HepG2 (cell line): Measurements from ENCODE around the gene HDAC4. TPM values are rescaled to one million over a fixed set of nuclear protein-coding genes. Genes with fewer than 3 reads are reported as not detected.

Experiments
- ATAC-seq: fragments of 200-7000 bp; cut with Tn5 transposase; 3 replicates; pipeline ENCODE4 v1.9.1; 2020; ENCODE audit warnings: mild to moderate bottlenecking, moderate library complexity
- BruUV-seq: library from RNA; stranded (reverse); fragments of 400-500 nt; replicated peaks from 2 replicates; lab custom pipeline; 2021; lab: Mats Ljungman, UMichigan
- CTCF ChIA-PET: fragments of 300-600 bp; formaldehyde crosslinking; extraction: SDS; loops from one replicate; lab custom pipeline; 2021; ENCODE audit warnings: low total read pairs, inconsistent platforms, low intra/inter-chr PET ratio; lab: Yijun Ruan, JAX
- POLR2A ChIA-PET: fragments of 350-600 bp; sonication (Branson Sonifier 250); formaldehyde crosslinking; loops from one replicate; lab custom pipeline; 2020; ENCODE audit warnings: antibody characterized with exemption, inconsistent platforms; lab: Yijun Ruan, JAX
- DNase-seq: peaks from one replicate; pipeline ENCODE4 v3.0.0-alpha.2; 2015; ENCODE audit warnings: low spot score
- FAIRE-seq: peaks from 3 replicates; lab custom pipeline; 2011; peaks lifted over from hg19 to GRCh38; lab: Jason Lieb, UNC
- H2AFZ ChIP-seq: one replicate; pipeline ENCODE4 v1.6.1; 2011; ENCODE audit warnings: low read length, inconsistent platforms
- H3K27ac ChIP-seq: fragments of 300-600 bp; 3 replicates; pipeline ENCODE4 v1.8.0; 2011; ENCODE audit warnings: mixed run types, mild to moderate bottlenecking, mixed read lengths, low read length, inconsistent platforms; ENCODE audit not compliant: insufficient read depth; ENCODE audit errors: extremely low read length
- H3K27me3 ChIP-seq, 2 experiments: fragments of 200-600 bp in 1 of 2; 2 replicates in 1 of 2; 3 replicates in 1 of 2; pipeline versions ENCODE4 v1.6.0 to v1.8.0; 2011; ENCODE audit warnings: low read length in 2 of 2, mild to moderate bottlenecking in 2 of 2, moderate library complexity in 2 of 2, inconsistent platforms in 1 of 2; ENCODE audit not compliant: insufficient read depth in 2 of 2, control insufficient read depth in 1 of 2
- H3K36me3 ChIP-seq, 2 experiments: fragments of 200-600 bp in 1 of 2; replicated peaks in 1 of 2; 2 replicates in 1 of 2; 3 replicates in 1 of 2; pipeline versions ENCODE4 v1.5.1 to v1.8.0; 2011; ENCODE audit warnings: low read length in 2 of 2, inconsistent platforms in 1 of 2; ENCODE audit not compliant: insufficient read depth in 2 of 2, control insufficient read depth in 1 of 2
- H3K4me1 ChIP-seq: 2 replicates; pipeline ENCODE4 v1.5.1; 2012; ENCODE audit warnings: low read length, inconsistent platforms; ENCODE audit not compliant: insufficient read depth
- H3K4me2 ChIP-seq: 2 replicates; pipeline ENCODE4 v1.6.0; 2011; ENCODE audit warnings: low read depth, low read length, inconsistent platforms
- H3K4me3 ChIP-seq, 3 experiments: fragments of 200-600 bp in 1 of 3; sonication (generic), shearing (Covaris generic) in 1 of 3; replicated peaks in 1 of 3; 2 replicates each; pipeline ENCODE4 v1.5.1; 2011 to 2016; ENCODE audit warnings: low read length in 3 of 3, inconsistent platforms in 2 of 3, low read depth in 2 of 3, mild to moderate bottlenecking in 2 of 3, control low read depth in 1 of 3, mixed read lengths in 1 of 3; ENCODE audit not compliant: insufficient read depth in 1 of 3
- H3K79me2 ChIP-seq: one replicate; pipeline ENCODE4 v1.6.1; 2011; ENCODE audit warnings: low read length, inconsistent platforms; ENCODE audit not compliant: insufficient read depth
- H3K9ac ChIP-seq: 2 replicates; pipeline ENCODE4 v1.6.0; 2011; ENCODE audit warnings: mild to moderate bottlenecking, low read depth, low read length, inconsistent platforms; ENCODE audit not compliant: insufficient read depth
- H3K9me3 ChIP-seq: 2 replicates; pipeline ENCODE4 v1.5.1; 2012; ENCODE audit warnings: mild to moderate bottlenecking, low read length
- H4K20me1 ChIP-seq: 2 replicates; pipeline ENCODE4 v1.6.0; 2011; ENCODE audit warnings: inconsistent platforms, mild to moderate bottlenecking, low read length, moderate library complexity; ENCODE audit not compliant: insufficient read depth
- BRD4 ChIP-seq: sonication (generic); formaldehyde crosslinking; IDR thresholded peaks from 2 replicates; pipeline ENCODE4 v1.4.0; 2020; ENCODE audit warnings: missing genetic modification reagents
- FLYWCH1 ChIP-seq: sonication (generic); formaldehyde crosslinking; IDR thresholded peaks from 2 replicates; pipeline ENCODE4 v1.8.1; 2023; ENCODE audit warnings: mild to moderate bottlenecking, missing genetic modification reagents
- FOSL1 ChIP-seq: sonication (generic); formaldehyde crosslinking; IDR thresholded peaks from 2 replicates; pipeline ENCODE4 v1.9.0; 2021; ENCODE audit warnings: missing genetic modification reagents, borderline replicate concordance
- RBAK ChIP-seq: sonication (generic); formaldehyde crosslinking; IDR thresholded peaks from 2 replicates; pipeline ENCODE4 v1.5.1; 2020; ENCODE audit warnings: mild to moderate bottlenecking, missing genetic modification reagents
- ZBTB7B ChIP-seq: sonication (generic); formaldehyde crosslinking; IDR thresholded peaks from 2 replicates; pipeline ENCODE4 v1.4.0; 2020; ENCODE audit warnings: missing genetic modification reagents
- ZNF556 ChIP-seq: sonication (generic); formaldehyde crosslinking; IDR thresholded peaks from 2 replicates; pipeline ENCODE4 v1.4.0; 2020; ENCODE audit warnings: mild to moderate bottlenecking, missing genetic modification reagents, borderline replicate concordance
- ZNF713 ChIP-seq: sonication (generic); formaldehyde crosslinking; IDR thresholded peaks from 2 replicates; pipeline ENCODE4 v1.4.0; 2020; ENCODE audit warnings: mild to moderate bottlenecking, missing genetic modification reagents
- WGBS: methylation state at CpG from one replicate; pipeline ENCODE4 v1.1.6; 2017; ENCODE audit warnings: low lambda C conversion rate; 5-methylcytosine and 5-hydroxymethylcytosine counted together
- in situ Hi-C: cut with HindIII; loops from 2 replicates; pipeline ENCODE4 v1.10.0; 2017; ENCODE audit warnings: low pct_unique_long_range_greater_than_20kb; ENCODE audit not compliant: extremely low pct_ligation_motif_present
- intact Hi-C: fragments of 100-400 bp; cut with micrococcal nuclease; formaldehyde crosslinking; loops from one replicate; pipeline ENCODE4 v1.10.0; 2022; ENCODE audit not compliant: unreplicated experiment
- polyA plus RNA-seq, 8 experiments: library from polyadenylated mRNA; depleted of rRNA in 3 of 8; stranded (reverse) in 7 of 8; unstranded in 1 of 8; fragments of >200 nt; fragmentation: Illumina TruSeq in 4 of 8; extraction: Trizol in 4 of 8; gene quantifications; 2 replicates each; pipeline versions ENCODE4 v1.2.1 to v1.2.3, GENCODE V29; 2011 to 2016; ENCODE audit warnings: low read depth in 4 of 8, missing spikeins in 1 of 8, mixed read lengths in 1 of 8; ENCODE audit not compliant: insufficient read depth in 1 of 8
- total RNA-seq, 5 experiments: library from RNA; depleted of rRNA; stranded (reverse); fragments of >200 nt; fragmentation: Illumina TruSeq; extraction: Trizol; gene quantifications; 2 replicates each; pipeline ENCODE4 v1.2.3, GENCODE V29; 2016; ENCODE audit warnings: low read depth in 1 of 5
- TF ChIP-seq, protein P1 (sequence below): sonication (generic); formaldehyde crosslinking; IDR thresholded peaks from 2 replicates; pipeline ENCODE4 v1.5.1; 2020; ENCODE audit warnings: missing genetic modification reagents, mild to moderate bottlenecking, borderline replicate concordance
- TF ChIP-seq, protein P2 (sequence below): sonication (generic); formaldehyde crosslinking; IDR thresholded peaks from 2 replicates; pipeline ENCODE4 v1.8.0; 2022; ENCODE audit warnings: missing genetic modification reagents, mild to moderate bottlenecking, moderate library complexity, borderline replicate concordance

HDAC4 gene
- total and polyA plus RNA-seq, 2 of the 13 experiments (the other 11 are each of a cell fraction or from before 2014, with no cell fraction given), result 10.1 to 11.5 TPM

- no peak overlapping the region for H3K4me2 ChIP-seq
- ATAC-seq (no peak), FAIRE-seq (no peak)
- no peak overlapping the region for H2AFZ ChIP-seq
- H4K20me1 ChIP-seq, result peaks cover 20% of the 10 kb centered on the region
- H3K36me3 ChIP-seq, result no peaks in the 10 kb centered on the region; a peak in 1 of 5 replicates
- no peaks in the 10 kb centered on the region for H3K27me3 ChIP-seq
- TF ChIP-seq RBAK (CRISPR knock-in tag) (no peak), FLYWCH1 (no peak), ZNF713 (CRISPR knock-in tag) (no peak), ZNF556 (CRISPR knock-in tag) (no peak), FOSL1 (CRISPR knock-in tag) (no peak), BRD4 (no peak), ZBTB7B (CRISPR knock-in tag) (no peak)
- TF ChIP-seq, protein P1, sequence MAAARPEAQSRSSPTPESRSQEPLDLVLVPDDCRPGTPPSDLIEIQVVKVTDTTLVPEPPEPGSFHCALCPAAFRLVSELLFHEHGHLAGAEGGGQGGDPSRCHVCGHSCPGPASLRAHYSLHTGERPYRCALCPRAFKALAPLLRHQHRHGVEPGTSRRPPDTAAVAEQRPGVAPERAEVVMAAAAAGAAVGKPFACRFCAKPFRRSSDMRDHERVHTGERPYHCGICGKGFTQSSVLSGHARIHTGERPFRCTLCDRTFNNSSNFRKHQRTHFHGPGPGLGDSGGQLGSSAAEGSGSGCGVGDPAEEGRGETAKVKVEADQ (CRISPR knock-in tag), result no peak
- TF ChIP-seq, protein P2, sequence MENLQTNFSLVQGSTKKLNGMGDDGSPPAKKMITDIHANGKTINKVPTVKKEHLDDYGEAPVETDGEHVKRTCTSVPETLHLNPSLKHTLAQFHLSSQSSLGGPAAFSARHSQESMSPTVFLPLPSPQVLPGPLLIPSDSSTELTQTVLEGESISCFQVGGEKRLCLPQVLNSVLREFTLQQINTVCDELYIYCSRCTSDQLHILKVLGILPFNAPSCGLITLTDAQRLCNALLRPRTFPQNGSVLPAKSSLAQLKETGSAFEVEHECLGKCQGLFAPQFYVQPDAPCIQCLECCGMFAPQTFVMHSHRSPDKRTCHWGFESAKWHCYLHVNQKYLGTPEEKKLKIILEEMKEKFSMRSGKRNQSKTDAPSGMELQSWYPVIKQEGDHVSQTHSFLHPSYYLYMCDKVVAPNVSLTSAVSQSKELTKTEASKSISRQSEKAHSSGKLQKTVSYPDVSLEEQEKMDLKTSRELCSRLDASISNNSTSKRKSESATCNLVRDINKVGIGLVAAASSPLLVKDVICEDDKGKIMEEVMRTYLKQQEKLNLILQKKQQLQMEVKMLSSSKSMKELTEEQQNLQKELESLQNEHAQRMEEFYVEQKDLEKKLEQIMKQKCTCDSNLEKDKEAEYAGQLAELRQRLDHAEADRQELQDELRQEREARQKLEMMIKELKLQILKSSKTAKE (CRISPR knock-in tag), result no peak
- TF ChIP-seq, all 625 proteins: peak for 0
- Histone ChIP-seq H3K27ac (no peak overlapping the region), H3K79me2 (peaks cover 48% of the 10 kb centered on the region), H3K9ac (no peak overlapping the region), H3K9me3 (peaks cover 14% of the 10 kb centered on the region), H3K4me1 (peaks cover 18% of the 10 kb centered on the region), H3K4me3 (no peak overlapping the region)
- no peak for DNase-seq
- BruUV-seq, result no TSS peak
- intact Hi-C loops (no loop called here), in situ Hi-C loops (no loop called here)
- ChIA-PET POLR2A (no interaction called here), CTCF (no interaction called here)
- WGBS, result 97% methylated on average over 20 of the region's 20 CpGs
Measured at GRCh38 chr2:239359196-239359912, 41.5 kb downstream of the HDAC4 start.
